Neural progenitor cell (in vitro differentiated cells): ENCODE results near the gene PHLPP1. TPM values are rescaled to one million over a fixed set of nuclear protein-coding genes. Genes with fewer than 3 reads are reported as not detected.

Experiments
- DNase-seq: peaks from one replicate; pipeline ENCODE4 v3.0.0-alpha.2; 2016; ENCODE audit warnings: low spot score
- H2AFZ ChIP-seq: fragments of 200-600 bp; sonication (generic); replicated peaks from 2 replicates; pipeline ENCODE4 v1.6.1; 2016; ENCODE audit warnings: antibody characterized with exemption
- H3F3A ChIP-seq: fragments of 200-600 bp; sonication (generic); 2 replicates; pipeline ENCODE4 v1.6.1; 2016; ENCODE audit warnings: antibody characterized with exemption, low read depth
- H3K27ac ChIP-seq: fragments of 200-600 bp; sonication (generic); 2 replicates; pipeline ENCODE4 v1.5.1; 2016; ENCODE audit warnings: mild to moderate bottlenecking
- H3K27me3 ChIP-seq: fragments of 200-600 bp; sonication (generic); 2 replicates; pipeline ENCODE4 v1.6.1; 2016; ENCODE audit warnings: mild to moderate bottlenecking, moderate library complexity
- H3K36me3 ChIP-seq: fragments of 200-600 bp; sonication (generic); 2 replicates; pipeline ENCODE4 v1.5.1; 2016
- H3K4me1 ChIP-seq: fragments of 200-600 bp; sonication (generic); 2 replicates; pipeline ENCODE4 v1.6.1; 2016; ENCODE audit warnings: mixed run types
- H3K4me2 ChIP-seq: fragments of 200-600 bp; sonication (generic); 2 replicates; pipeline ENCODE4 v1.6.1; 2016
- H3K4me3 ChIP-seq: fragments of 200-600 bp; sonication (generic); 2 replicates; pipeline ENCODE4 v1.5.1; 2016
- H3K79me2 ChIP-seq: fragments of 200-600 bp; sonication (generic); 2 replicates; pipeline ENCODE4 v1.6.1; 2016; ENCODE audit warnings: low read depth
- H3K9ac ChIP-seq: fragments of 200-600 bp; sonication (generic); 2 replicates; pipeline ENCODE4 v1.6.1; 2016
- H3K9me3 ChIP-seq: fragments of 200-600 bp; sonication (generic); 2 replicates; pipeline ENCODE4 v1.5.1; 2016; ENCODE audit warnings: low read depth
- H4K20me1 ChIP-seq: fragments of 200-600 bp; sonication (generic); 2 replicates; pipeline ENCODE4 v1.6.1; 2016; ENCODE audit warnings: low read depth
- H3K27ac Mint-ChIP-seq: 3 replicates; pipeline ENCODE4 v1.8.0; 2021; ENCODE audit warnings: mixed read lengths
- H3K27me3 Mint-ChIP-seq: 2 replicates; pipeline ENCODE4 v1.8.0; 2022; ENCODE audit warnings: low read depth, mild to moderate bottlenecking, inconsistent platforms, moderate library complexity, mixed read lengths; ENCODE audit not compliant: insufficient read depth
- H3K36me3 Mint-ChIP-seq: 3 replicates; pipeline ENCODE4 v1.8.0; 2021; ENCODE audit warnings: mixed read lengths
- H3K4me1 Mint-ChIP-seq: 3 replicates; pipeline ENCODE4 v1.8.0; 2021; ENCODE audit warnings: mixed read lengths
- H3K4me3 Mint-ChIP-seq: 3 replicates; pipeline ENCODE4 v1.8.0; 2021; ENCODE audit warnings: mild to moderate bottlenecking, moderate library complexity, mixed read lengths
- H3K9me3 Mint-ChIP-seq: 3 replicates; pipeline ENCODE4 v1.8.0; 2020; ENCODE audit warnings: mixed read lengths
- EZH2 ChIP-seq: fragments of 200-600 bp; sonication (generic); IDR thresholded peaks from 2 replicates; pipeline ENCODE4 v1.6.1; 2017; ENCODE audit warnings: antibody characterized with exemption, mild to moderate bottlenecking, moderate library complexity
- EZH2phosphoT487 ChIP-seq: fragments of 200-600 bp; sonication (generic); IDR thresholded peaks from 2 replicates; pipeline ENCODE4 v1.6.1; 2017; ENCODE audit warnings: antibody characterized with exemption
- total RNA-seq: library from RNA; depleted of rRNA; stranded (reverse); fragments of >200 nt; gene quantifications from 2 replicates; pipeline ENCODE4 v1.2.3, GENCODE V29; 2015; ENCODE audit warnings: low replicate concordance
- TF ChIP-seq, protein P1 (sequence below): fragments of 200-600 bp; sonication (generic); IDR thresholded peaks from 2 replicates; pipeline ENCODE4 v1.5.1; 2017; ENCODE audit warnings: antibody characterized with exemption, mild to moderate bottlenecking

Gene PHLPP1
- total RNA-seq, 1 donor from 2014 or later: 20.8 TPM

DNA sequence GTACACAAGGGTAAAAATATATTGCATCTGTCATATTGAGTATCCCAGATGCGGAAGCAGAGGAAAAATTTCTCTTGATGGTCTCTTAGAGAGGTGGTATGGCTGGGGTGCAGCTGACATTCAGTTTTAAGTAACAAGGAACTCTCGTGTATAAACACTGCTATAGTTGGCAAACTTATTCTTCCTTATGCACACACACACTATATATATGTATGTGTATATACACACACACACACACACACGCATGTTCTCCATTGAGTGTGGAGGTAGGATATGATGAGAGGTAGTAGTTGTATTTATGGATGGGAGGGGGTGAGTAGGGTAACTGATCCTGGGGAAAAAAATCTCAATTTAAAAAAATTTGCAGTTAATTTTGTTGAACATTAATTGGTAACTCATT, 10.6 kb downstream of the PHLPP1 start:
- Mint-ChIP-seq H3K4me3 (no peak overlapping the region), H3K4me1 (peaks cover 29% of the 10 kb centered on the region), H3K36me3 (peaks cover 29% of the 10 kb centered on the region), H3K27ac (no peak overlapping the region), H3K9me3 (peaks cover 33% of the 10 kb centered on the region), H3K27me3 (peaks cover 2% of the 10 kb centered on the region)
- no peaks in the 10 kb centered on the region for H3F3A ChIP-seq
- H3K27ac ChIP-seq: no peak overlapping the region
- no peak overlapping the region for H3K9ac ChIP-seq
- no peak for TF ChIP-seq EZH2phosphoT487
- TF ChIP-seq EZH2: no peak
- TF ChIP-seq, protein P1, sequence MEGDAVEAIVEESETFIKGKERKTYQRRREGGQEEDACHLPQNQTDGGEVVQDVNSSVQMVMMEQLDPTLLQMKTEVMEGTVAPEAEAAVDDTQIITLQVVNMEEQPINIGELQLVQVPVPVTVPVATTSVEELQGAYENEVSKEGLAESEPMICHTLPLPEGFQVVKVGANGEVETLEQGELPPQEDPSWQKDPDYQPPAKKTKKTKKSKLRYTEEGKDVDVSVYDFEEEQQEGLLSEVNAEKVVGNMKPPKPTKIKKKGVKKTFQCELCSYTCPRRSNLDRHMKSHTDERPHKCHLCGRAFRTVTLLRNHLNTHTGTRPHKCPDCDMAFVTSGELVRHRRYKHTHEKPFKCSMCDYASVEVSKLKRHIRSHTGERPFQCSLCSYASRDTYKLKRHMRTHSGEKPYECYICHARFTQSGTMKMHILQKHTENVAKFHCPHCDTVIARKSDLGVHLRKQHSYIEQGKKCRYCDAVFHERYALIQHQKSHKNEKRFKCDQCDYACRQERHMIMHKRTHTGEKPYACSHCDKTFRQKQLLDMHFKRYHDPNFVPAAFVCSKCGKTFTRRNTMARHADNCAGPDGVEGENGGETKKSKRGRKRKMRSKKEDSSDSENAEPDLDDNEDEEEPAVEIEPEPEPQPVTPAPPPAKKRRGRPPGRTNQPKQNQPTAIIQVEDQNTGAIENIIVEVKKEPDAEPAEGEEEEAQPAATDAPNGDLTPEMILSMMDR: no peak
- no peaks in the 10 kb centered on the region for H3K27me3 ChIP-seq
- no peak for DNase-seq
- no peaks in the 10 kb centered on the region for H3K36me3 ChIP-seq
- peaks cover 34% of the 10 kb centered on the region for H3K4me1 ChIP-seq
- peaks cover 41% of the 10 kb centered on the region for H4K20me1 ChIP-seq
- H3K9me3 ChIP-seq: no peaks in the 10 kb centered on the region
- no peak overlapping the region for H2AFZ ChIP-seq
- H3K79me2 ChIP-seq: peaks cover 100% of the 10 kb centered on the region
- no peak overlapping the region for H3K4me2 ChIP-seq
- no peak overlapping the region for H3K4me3 ChIP-seq

DNA sequence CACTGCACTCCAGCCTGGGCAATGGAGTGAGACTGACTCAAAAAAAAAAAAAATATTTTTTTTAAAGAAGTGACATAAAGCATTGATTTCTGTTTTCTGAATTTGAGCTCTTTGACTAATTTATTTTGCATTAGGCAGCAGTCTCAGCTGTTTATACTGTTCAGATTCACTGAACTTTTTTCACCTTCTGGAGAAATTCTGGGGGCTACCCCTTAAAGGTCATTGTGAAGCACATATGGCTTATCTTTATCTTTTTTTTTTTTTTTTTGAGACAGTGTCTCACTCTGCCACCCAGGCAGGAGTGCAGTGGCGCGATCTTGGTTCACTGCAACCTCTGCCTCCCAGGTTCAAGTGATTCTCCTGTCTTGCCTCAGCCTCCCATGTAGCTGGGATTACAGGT, 12.9 kb downstream of the PHLPP1 start:
- peaks cover 47% of the 10 kb centered on the region for H3K36me3 Mint-ChIP-seq
- H3K79me2 ChIP-seq: peaks cover 100% of the 10 kb centered on the region

DNA sequence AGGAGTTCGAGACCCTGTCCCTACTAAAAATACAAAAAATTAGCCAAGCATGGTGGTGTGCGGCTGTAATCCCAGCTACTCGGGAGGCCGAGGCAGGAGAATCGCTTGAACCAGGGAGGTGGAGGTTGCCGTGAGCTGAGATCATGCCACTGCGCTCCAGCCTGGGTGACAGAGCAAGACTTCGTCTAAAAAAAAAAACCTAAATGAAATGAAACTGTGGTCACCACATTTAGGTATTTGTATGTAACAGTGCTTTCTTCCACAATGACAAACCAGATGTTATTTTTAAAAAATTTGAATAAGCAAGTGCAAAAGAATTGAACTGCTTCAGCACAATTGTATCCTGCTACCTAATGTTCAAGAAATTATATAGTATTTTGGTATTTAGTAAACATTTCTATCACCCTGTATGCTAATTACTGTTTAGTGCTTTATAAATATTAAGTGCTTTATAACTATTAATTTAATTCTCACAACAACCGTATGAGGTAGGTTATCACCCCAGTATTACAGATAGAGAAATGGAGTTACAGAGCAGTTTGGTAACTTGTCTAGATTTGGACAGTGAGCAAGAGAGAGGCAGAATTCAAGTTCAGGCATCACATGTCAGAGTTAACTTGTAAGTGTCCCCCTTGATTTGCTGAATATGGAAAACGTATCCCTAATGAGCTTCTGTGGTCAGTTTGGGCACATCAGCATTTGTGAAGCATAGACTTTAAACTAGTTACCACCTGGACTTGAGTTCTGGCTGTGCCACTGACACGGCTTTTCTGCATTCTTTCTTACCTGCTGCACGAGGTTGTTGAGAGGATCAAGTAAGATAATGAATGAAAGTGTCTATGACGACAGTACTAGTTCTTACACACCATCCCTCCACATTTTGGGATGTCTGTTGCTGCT, 14.4 kb downstream of the PHLPP1 start:
- H3K79me2 ChIP-seq: peaks cover 100% of the 10 kb centered on the region
- H2AFZ ChIP-seq: no peak overlapping the region
- no peaks in the 10 kb centered on the region for H3K4me1 Mint-ChIP-seq
- H3K9me3 ChIP-seq: no peaks in the 10 kb centered on the region
- no peak overlapping the region for H3K4me3 ChIP-seq
- no peaks in the 10 kb centered on the region for H3K36me3 ChIP-seq
- peaks cover 7% of the 10 kb centered on the region for H4K20me1 ChIP-seq
- H3K27me3 Mint-ChIP-seq: peaks cover 2% of the 10 kb centered on the region
- H3F3A ChIP-seq: no peaks in the 10 kb centered on the region
- no peak for DNase-seq
- no peaks in the 10 kb centered on the region for H3K27me3 ChIP-seq
- peaks cover 61% of the 10 kb centered on the region for H3K9me3 Mint-ChIP-seq
- H3K27ac ChIP-seq: no peak overlapping the region
- H3K27ac Mint-ChIP-seq: no peak overlapping the region
- no peak overlapping the region for H3K4me3 Mint-ChIP-seq
- no peaks in the 10 kb centered on the region for H3K4me1 ChIP-seq
- no peak overlapping the region for H3K4me2 ChIP-seq
- peaks cover 54% of the 10 kb centered on the region for H3K36me3 Mint-ChIP-seq
- H3K9ac ChIP-seq: no peak overlapping the region
- TF ChIP-seq EZH2 (no peak), EZH2phosphoT487 (no peak)
- TF ChIP-seq, protein P1: no peak

More for the DNA sequence above, 12.9 kb downstream of the PHLPP1 start:
- peaks cover 2% of the 10 kb centered on the region for H3K27me3 Mint-ChIP-seq
- Histone ChIP-seq H3K9ac (no peak overlapping the region), H3K27me3 (no peaks in the 10 kb centered on the region), H3K27ac (no peak overlapping the region), H3K4me2 (no peak overlapping the region), H3K9me3 (no peaks in the 10 kb centered on the region), H4K20me1 (peaks cover 18% of the 10 kb centered on the region), H3K36me3 (no peaks in the 10 kb centered on the region), H3F3A (no peaks in the 10 kb centered on the region), H3K4me3 (no peak overlapping the region), H2AFZ (no peak overlapping the region), H3K4me1 (peaks cover 11% of the 10 kb centered on the region)
- no peak overlapping the region for H3K27ac Mint-ChIP-seq
- peaks cover 10% of the 10 kb centered on the region for H3K4me1 Mint-ChIP-seq
- peaks cover 53% of the 10 kb centered on the region for H3K9me3 Mint-ChIP-seq
- DNase-seq: no peak
- TF ChIP-seq, protein P1: no peak
- TF ChIP-seq EZH2phosphoT487 (no peak), EZH2 (no peak)
- no peak overlapping the region for H3K4me3 Mint-ChIP-seq
